ENCODE measurements around the gene FHOD1. TPM values are rescaled to one million over a fixed set of nuclear protein-coding genes. Genes with fewer than 3 reads are reported as not detected.

Gene FHOD1
- total RNA-seq, result 32.9 to 50.1 TPM (median 35.6 TPM) in 3 replicates
- long read RNA-seq, transcript FHOD1-201 (22 exons, 3,990 nt), result major isoform, 12 of 22 reads
- long read RNA-seq, partial matches to known transcripts, result 6 of 22 reads
- long read RNA-seq, other reads (novel, unspliced or antisense), result 4 of 22 reads

GRCh38 chr16:67247192-67248072 is at the start of gene FHOD1:
FHOD1 (minus strand) TSS chr16:67247481; CDS start chr16:67247410, 71 bp downstream.
- H3K4me3 Mint-ChIP-seq (ENCODE audit: unreplicated experiment), result peak within 1 kb of the TSS; percentile 84
- peak; percentile 98 for DNase-seq (ENCODE audit: low spot score)
- H3K27ac Mint-ChIP-seq (ENCODE audit: unreplicated experiment), result peak within 1 kb of the TSS; percentile 98
- no peaks in the 10 kb centered on the region for H3K36me3 Mint-ChIP-seq (ENCODE audit: low read depth)
- no peaks in the 10 kb centered on the region for H3K27me3 Mint-ChIP-seq (ENCODE audit: low read depth)
- no peaks in the 10 kb centered on the region for H3K9me3 Mint-ChIP-seq (ENCODE audit: low read depth)
- H3K4me1 Mint-ChIP-seq (ENCODE audit: low read depth), result peaks cover 47% of the 10 kb centered on the region
- no peak for TF ChIP-seq CTCF (IDR thresholded peaks at IDR 0.05)

GRCh38 chr16:67296420-67296819 is 49.1 kb upstream of the FHOD1 start:
- Mint-ChIP-seq H3K36me3 (ENCODE audit: low read depth) (no peaks in the 10 kb centered on the region), H3K27me3 (ENCODE audit: low read depth) (no peaks in the 10 kb centered on the region), H3K27ac (ENCODE audit: unreplicated experiment) (peak overlapping the region; percentile 9), H3K4me1 (ENCODE audit: low read depth) (peaks cover 40% of the 10 kb centered on the region), H3K4me3 (ENCODE audit: unreplicated experiment) (no peak overlapping the region), H3K9me3 (ENCODE audit: low read depth) (no peaks in the 10 kb centered on the region)
- TF ChIP-seq CTCF (IDR thresholded peaks at IDR 0.05), result no peak
- no peak for DNase-seq (ENCODE audit: low spot score)

- TF ChIP-seq CTCF (IDR thresholded peaks at IDR 0.05), result peak; percentile 47
- Mint-ChIP-seq H3K9me3 (ENCODE audit: low read depth) (no peaks in the 10 kb centered on the region), H3K27me3 (ENCODE audit: low read depth) (no peaks in the 10 kb centered on the region), H3K4me3 (ENCODE audit: unreplicated experiment) (no peak overlapping the region), H3K4me1 (ENCODE audit: low read depth) (peaks cover 33% of the 10 kb centered on the region), H3K36me3 (ENCODE audit: low read depth) (no peaks in the 10 kb centered on the region), H3K27ac (ENCODE audit: unreplicated experiment) (peak overlapping the region; percentile 41)
- DNase-seq (ENCODE audit: low spot score), result no peak
These were observed 47.7 kb upstream of the FHOD1 start for GRCh38 chr16:67294938-67295361.

- Mint-ChIP-seq H3K9me3 (ENCODE audit: low read depth) (no peaks in the 10 kb centered on the region), H3K27me3 (ENCODE audit: low read depth) (no peaks in the 10 kb centered on the region), H3K27ac (ENCODE audit: unreplicated experiment) (no peak overlapping the region), H3K36me3 (ENCODE audit: low read depth) (no peaks in the 10 kb centered on the region), H3K4me1 (ENCODE audit: low read depth) (peaks cover 33% of the 10 kb centered on the region), H3K4me3 (ENCODE audit: unreplicated experiment) (no peak overlapping the region)
- no peak for TF ChIP-seq CTCF (IDR thresholded peaks at IDR 0.05)
- DNase-seq (ENCODE audit: low spot score), result peak; percentile 21
These were observed 47.0 kb upstream of the FHOD1 start for GRCh38 chr16:67294171-67294757.

- no peak for TF ChIP-seq CTCF (IDR thresholded peaks at IDR 0.05)
- no peak for DNase-seq (ENCODE audit: low spot score)
- no peaks in the 10 kb centered on the region for H3K27me3 Mint-ChIP-seq (ENCODE audit: low read depth)
- no peak overlapping the region for H3K27ac Mint-ChIP-seq (ENCODE audit: unreplicated experiment)
- no peaks in the 10 kb centered on the region for H3K9me3 Mint-ChIP-seq (ENCODE audit: low read depth)
- H3K36me3 Mint-ChIP-seq (ENCODE audit: low read depth), result no peaks in the 10 kb centered on the region
- peaks cover 22% of the 10 kb centered on the region for H3K4me1 Mint-ChIP-seq (ENCODE audit: low read depth)
- no peak overlapping the region for H3K4me3 Mint-ChIP-seq (ENCODE audit: unreplicated experiment)
These were observed 44.2 kb upstream of the FHOD1 start for GRCh38 chr16:67291461-67291860.

All from chondrocyte (in vitro differentiated cells).